Measurements from ENCODE around the gene GAPVD1. TPM values are rescaled to one million over a fixed set of nuclear protein-coding genes. Genes with fewer than 3 reads are reported as not detected.
"Not testable (repeated sequence)": the region's sequence is repeated elsewhere in the genome, so short reads cannot be mapped to it uniquely, and the experiment has no call there.

GAPVD1 gene
- total RNA-seq, 1 experiment from 2014 or later: 39.5 TPM

DNA sequence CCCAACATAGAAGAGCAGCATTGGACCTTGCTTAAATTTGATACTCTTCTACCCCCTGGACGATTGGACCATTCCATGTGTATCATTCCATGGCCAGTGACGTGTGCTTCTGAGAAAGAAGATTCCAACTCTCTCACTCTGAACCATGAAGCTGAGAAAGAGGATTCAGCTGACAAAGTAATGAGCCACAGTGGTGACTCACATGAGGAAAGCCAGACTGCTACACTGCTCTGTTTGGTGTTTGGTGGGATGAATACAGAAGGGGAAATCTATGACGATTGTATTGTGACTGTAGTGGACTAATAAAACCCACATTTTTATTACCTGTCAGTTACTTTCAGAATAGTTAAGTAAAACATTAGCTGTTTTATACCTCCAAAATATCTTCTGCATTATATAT, 27.9 kb upstream of the GAPVD1 start:
- Histone ChIP-seq H2BK15ac (ENCODE audit: low read depth, low read length) (no peak overlapping the region), H2BK5ac (ENCODE audit: insufficient read length, low read length) (no peak overlapping the region), H3K4me2 (ENCODE audit: insufficient read depth, insufficient read length, low read length) (no peak overlapping the region), H3K27ac (ENCODE audit: insufficient read length, low read depth, low read length) (no peak overlapping the region), H3K23ac (ENCODE audit: insufficient read length, low read depth, low read length) (no peak overlapping the region), H3K9me3 (ENCODE audit: control insufficient read depth, low read depth, low read length) (no peaks in the 10 kb centered on the region), H3K4me1 (ENCODE audit: insufficient read depth, low read length) (no peaks in the 10 kb centered on the region), H4K20me1 (ENCODE audit: control insufficient read depth, insufficient read depth, insufficient read length) (no peaks in the 10 kb centered on the region), H2BK12ac (ENCODE audit: insufficient read length, low read depth, low read length) (no peak overlapping the region), H3K27me3 (ENCODE audit: insufficient read depth, low read length) (no peaks in the 10 kb centered on the region), H3K56ac (ENCODE audit: insufficient read length, low read depth, low read length) (no peak overlapping the region), H3T11ph (ENCODE audit: low read length) (no peak overlapping the region), H3K79me2 (ENCODE audit: insufficient read depth, low read length) (peaks cover 1% of the 10 kb centered on the region; the same call in 1 of the 2 replicates), H3K18ac (ENCODE audit: insufficient read length, low read depth, low read length) (no peak overlapping the region), H3K14ac (ENCODE audit: insufficient read depth, low read length) (no peak overlapping the region), H4K5ac (ENCODE audit: insufficient read length, low read depth, low read length) (no peak overlapping the region), H3K79me1 (ENCODE audit: insufficient read depth, low read depth, low read length, poor library complexity, severe bottlenecking) (no peaks in the 10 kb centered on the region), H2AK5ac (ENCODE audit: insufficient read length, low read length) (no peak overlapping the region), H2BK120ac (ENCODE audit: low read depth, low read length, poor library complexity, severe bottlenecking) (no peak overlapping the region), H2AFZ (ENCODE audit: low read length) (no peak overlapping the region), H3K23me2 (ENCODE audit: insufficient read length, low read depth, low read length, poor library complexity, severe bottlenecking) (no peaks in the 10 kb centered on the region), H4K8ac (replicated peaks; ENCODE audit: insufficient read length, low read depth, low read length) (no peak overlapping the region), H2BK20ac (ENCODE audit: low read depth, low read length, poor library complexity, severe bottlenecking) (no peak overlapping the region), H3K9ac (ENCODE audit: extremely low read depth, insufficient read length, low read length) (no peak overlapping the region), H4K91ac (ENCODE audit: insufficient read length, low read depth, low read length) (no peak overlapping the region), H3K4ac (ENCODE audit: low read depth, low read length) (no peak overlapping the region)
- peaks cover 34 to 58% (median 47%) of the 10 kb centered on the region in 3 experiments for H3K36me3 Mint-ChIP-seq (ENCODE audit: insufficient read depth in 1 of 3, low read depth in 3 of 3)
- peak overlapping the region in 1 of 3 experiments; percentile 17; a peak in 3 of 7 replicates for H3K27ac Mint-ChIP-seq
- DNase-seq: no peak
- H3K9me3 Mint-ChIP-seq: no peaks in the 10 kb centered on the region
- H3K27me3 Mint-ChIP-seq (ENCODE audit: low read depth): no peaks in the 10 kb centered on the region
- no CpG with 5 or more reads among the region's 3 CpGs for WGBS (ENCODE audit: extremely low coverage, insufficient read length, low lambda C conversion rate)
- peaks cover 11 to 15% of the 10 kb centered on the region in 2 experiments for H3K4me1 Mint-ChIP-seq
- TF ChIP-seq, protein P1, sequence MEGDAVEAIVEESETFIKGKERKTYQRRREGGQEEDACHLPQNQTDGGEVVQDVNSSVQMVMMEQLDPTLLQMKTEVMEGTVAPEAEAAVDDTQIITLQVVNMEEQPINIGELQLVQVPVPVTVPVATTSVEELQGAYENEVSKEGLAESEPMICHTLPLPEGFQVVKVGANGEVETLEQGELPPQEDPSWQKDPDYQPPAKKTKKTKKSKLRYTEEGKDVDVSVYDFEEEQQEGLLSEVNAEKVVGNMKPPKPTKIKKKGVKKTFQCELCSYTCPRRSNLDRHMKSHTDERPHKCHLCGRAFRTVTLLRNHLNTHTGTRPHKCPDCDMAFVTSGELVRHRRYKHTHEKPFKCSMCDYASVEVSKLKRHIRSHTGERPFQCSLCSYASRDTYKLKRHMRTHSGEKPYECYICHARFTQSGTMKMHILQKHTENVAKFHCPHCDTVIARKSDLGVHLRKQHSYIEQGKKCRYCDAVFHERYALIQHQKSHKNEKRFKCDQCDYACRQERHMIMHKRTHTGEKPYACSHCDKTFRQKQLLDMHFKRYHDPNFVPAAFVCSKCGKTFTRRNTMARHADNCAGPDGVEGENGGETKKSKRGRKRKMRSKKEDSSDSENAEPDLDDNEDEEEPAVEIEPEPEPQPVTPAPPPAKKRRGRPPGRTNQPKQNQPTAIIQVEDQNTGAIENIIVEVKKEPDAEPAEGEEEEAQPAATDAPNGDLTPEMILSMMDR (conservative IDR thresholded peaks at IDR 0.05): no peak
- H3K4me3 Mint-ChIP-seq: no peak overlapping the region

DNA sequence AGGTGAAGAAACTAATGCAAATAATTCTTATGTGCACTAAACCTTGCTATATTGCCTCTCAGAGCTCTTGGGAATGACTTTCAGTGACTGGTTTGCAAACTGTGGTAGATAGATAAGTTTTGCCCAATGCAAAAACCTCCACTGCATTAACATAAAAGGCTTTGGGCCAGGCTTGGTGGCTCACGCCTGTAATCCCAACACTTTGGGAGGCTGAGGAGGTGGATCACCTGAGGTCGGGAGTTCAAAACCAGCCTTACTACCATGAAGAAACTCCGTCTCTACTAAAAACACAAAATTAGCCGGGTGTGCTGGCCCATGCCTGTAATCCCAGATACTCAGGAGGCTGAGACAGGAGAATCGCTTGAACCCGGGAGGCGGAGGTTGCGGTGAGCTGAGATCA, 27.5 kb upstream of the GAPVD1 start:
- H3K4ac ChIP-seq (ENCODE audit: low read depth, low read length); H3K9ac ChIP-seq (ENCODE audit: extremely low read depth, insufficient read length, low read length); DNase-seq; H3K56ac ChIP-seq (ENCODE audit: insufficient read length, low read depth, low read length); H2BK12ac ChIP-seq (ENCODE audit: insufficient read length, low read depth, low read length); H3K9me3 Mint-ChIP-seq; H3K4me2 ChIP-seq (ENCODE audit: insufficient read depth, insufficient read length, low read length); H3K27ac ChIP-seq (ENCODE audit: insufficient read length, low read depth, low read length); H2AFZ ChIP-seq (ENCODE audit: low read length); H3K27me3 Mint-ChIP-seq (ENCODE audit: low read depth); H3K79me1 ChIP-seq (ENCODE audit: insufficient read depth, low read depth, low read length, poor library complexity, severe bottlenecking); H3K14ac ChIP-seq (ENCODE audit: insufficient read depth, low read length); H4K8ac ChIP-seq (replicated peaks; ENCODE audit: insufficient read length, low read depth, low read length); H3T11ph ChIP-seq (ENCODE audit: low read length); H3K23me2 ChIP-seq (ENCODE audit: insufficient read length, low read depth, low read length, poor library complexity, severe bottlenecking); H2BK20ac ChIP-seq (ENCODE audit: low read depth, low read length, poor library complexity, severe bottlenecking); H4K5ac ChIP-seq (ENCODE audit: insufficient read length, low read depth, low read length); H3K79me2 ChIP-seq (ENCODE audit: insufficient read depth, low read length); H4K20me1 ChIP-seq (ENCODE audit: control insufficient read depth, insufficient read depth, insufficient read length); H3K27me3 ChIP-seq (ENCODE audit: insufficient read depth, low read length); H3K27ac Mint-ChIP-seq; H4K91ac ChIP-seq (ENCODE audit: insufficient read length, low read depth, low read length); H2BK5ac ChIP-seq (ENCODE audit: insufficient read length, low read length); H3K23ac ChIP-seq (ENCODE audit: insufficient read length, low read depth, low read length); H2BK120ac ChIP-seq (ENCODE audit: low read depth, low read length, poor library complexity, severe bottlenecking); H3K4me1 ChIP-seq (ENCODE audit: insufficient read depth, low read length); H2BK15ac ChIP-seq (ENCODE audit: low read depth, low read length); H2AK5ac ChIP-seq (ENCODE audit: insufficient read length, low read length); H3K18ac ChIP-seq (ENCODE audit: insufficient read length, low read depth, low read length); H3K9me3 ChIP-seq (ENCODE audit: control insufficient read depth, low read depth, low read length); H3K4me3 Mint-ChIP-seq: not testable (repeated sequence)
- peaks cover 38 to 62% (median 51%) of the 10 kb centered on the region in 3 experiments for H3K36me3 Mint-ChIP-seq (ENCODE audit: insufficient read depth in 1 of 3, low read depth in 3 of 3)
- no CpG with 5 or more reads among the region's 8 CpGs for WGBS (ENCODE audit: extremely low coverage, insufficient read length, low lambda C conversion rate)
- peaks cover 15 to 19% of the 10 kb centered on the region in 2 experiments for H3K4me1 Mint-ChIP-seq

Data from H9 (cell line).